Neural cell (in vitro differentiated cells): Measurements from ENCODE around the gene PIKFYVE. TPM values are rescaled to one million over a fixed set of nuclear protein-coding genes. Genes with fewer than 3 reads are reported as not detected.

Experiments used
- H2AFZ ChIP-seq: fragments of 200-600, 300-800 bp; sonication (generic), shearing (Covaris generic); 2 replicates; pipeline ENCODE4 v1.6.0; 2014; ENCODE audit warnings: low read depth, mild to moderate bottlenecking, antibody characterized with exemption, low read length, moderate library complexity
- H3F3A ChIP-seq: fragments of 200-600 bp; shearing (Covaris generic); 2 replicates; pipeline ENCODE4 v1.6.1; 2016; ENCODE audit warnings: mild to moderate bottlenecking, moderate library complexity, mixed read lengths, antibody characterized with exemption, low read length; ENCODE audit not compliant: insufficient read depth, poor library complexity, severe bottlenecking
- H3K27ac ChIP-seq: fragments of 200-600, 300-800 bp; sonication (generic), shearing (Covaris generic); 2 replicates; pipeline ENCODE4 v1.5.1; 2014; ENCODE audit warnings: mild to moderate bottlenecking, low read length, moderate library complexity
- H3K27me3 ChIP-seq: fragments of 300-800, 200-600 bp; sonication (generic), shearing (Covaris generic); 2 replicates; pipeline ENCODE4 v1.6.0; 2014; ENCODE audit warnings: mild to moderate bottlenecking, low read depth, low read length, moderate library complexity; ENCODE audit not compliant: insufficient read depth
- H3K36me3 ChIP-seq: fragments of 300-800, 200-600 bp; sonication (generic), shearing (Covaris generic); 2 replicates; pipeline ENCODE4 v1.5.1; 2014; ENCODE audit warnings: mild to moderate bottlenecking, antibody characterized with exemption, low read length, moderate library complexity; ENCODE audit not compliant: insufficient read depth
- H3K4me2 ChIP-seq: fragments of 300-800, 200-600 bp; sonication (generic), shearing (Covaris generic); 2 replicates; pipeline ENCODE4 v1.6.0; 2014; ENCODE audit warnings: mild to moderate bottlenecking, low read length
- H3K4me3 ChIP-seq: fragments of 300-800, 200-600 bp; sonication (generic), shearing (Covaris generic); 2 replicates; pipeline ENCODE4 v1.5.1; 2014; ENCODE audit warnings: mild to moderate bottlenecking, low read length, moderate library complexity
- H3K79me2 ChIP-seq: fragments of 200-600 bp; shearing (Covaris generic); replicated peaks from 2 replicates; pipeline ENCODE4 v1.6.0; 2014; ENCODE audit warnings: mild to moderate bottlenecking, low read length, moderate library complexity; ENCODE audit not compliant: insufficient read depth
- H3K9ac ChIP-seq: fragments of 300-800, 200-600 bp; sonication (generic), shearing (Covaris generic); 2 replicates; pipeline ENCODE4 v1.6.1; 2016; ENCODE audit warnings: mild to moderate bottlenecking, low read length, mixed read lengths
- H3K9me2 ChIP-seq: fragments of 200-600 bp; shearing (Covaris generic); 2 replicates; pipeline ENCODE4 v1.6.1; 2016; ENCODE audit warnings: mild to moderate bottlenecking, low read length, mixed read lengths; ENCODE audit not compliant: insufficient read depth
- H3K9me3 ChIP-seq: fragments of 200-600, 300-800 bp; sonication (generic), shearing (Covaris generic); 2 replicates; pipeline ENCODE4 v1.6.1; 2016; ENCODE audit warnings: mild to moderate bottlenecking, mixed run types, low read length, moderate library complexity, mixed read lengths
- H4K20me1 ChIP-seq: fragments of 200-600 bp; shearing (Covaris generic); 2 replicates; pipeline ENCODE4 v1.6.1; 2016; ENCODE audit warnings: mild to moderate bottlenecking, mixed run types; ENCODE audit not compliant: insufficient read depth
- CTCF ChIP-seq: fragments of 450-650 bp; IDR thresholded peaks from 2 replicates; pipeline ENCODE4 v1.5.1; 2014; ENCODE audit warnings: antibody characterized with exemption, mild to moderate bottlenecking, moderate library complexity; ENCODE audit not compliant: poor library complexity, severe bottlenecking
- EP300 ChIP-seq: fragments of 450-650 bp; conservative IDR thresholded peaks from 2 replicates; pipeline ENCODE4 v1.6.1; 2014; ENCODE audit warnings: antibody characterized with exemption, mild to moderate bottlenecking, moderate library complexity; ENCODE audit not compliant: poor library complexity, severe bottlenecking
- EZH2 ChIP-seq: fragments of 200-600, 300-800 bp; shearing (Covaris generic), sonication (generic); IDR thresholded peaks from 2 replicates; pipeline ENCODE4 v1.6.1; 2014; ENCODE audit warnings: antibody characterized with exemption, low read length, borderline replicate concordance, mild to moderate bottlenecking; ENCODE audit not compliant: insufficient read depth, poor library complexity, severe bottlenecking
- MXI1 ChIP-seq: fragments of 450-650 bp; conservative IDR thresholded peaks from 2 replicates; pipeline ENCODE4 v1.6.1; 2014; ENCODE audit warnings: antibody characterized with exemption, mild to moderate bottlenecking; ENCODE audit not compliant: poor library complexity, severe bottlenecking
- POLR2AphosphoS5 ChIP-seq: IDR thresholded peaks from 2 replicates; pipeline ENCODE4 v1.6.1; 2012
- RAD21 ChIP-seq: fragments of 450-650 bp; conservative IDR thresholded peaks from 2 replicates; pipeline ENCODE4 v1.6.1; 2014; ENCODE audit warnings: antibody characterized with exemption, mild to moderate bottlenecking, moderate library complexity
- REST ChIP-seq: IDR thresholded peaks from 2 replicates; pipeline ENCODE4 v1.6.1; 2012; ENCODE audit warnings: borderline replicate concordance
- SMC3 ChIP-seq: fragments of 450-650 bp; conservative IDR thresholded peaks from 2 replicates; pipeline ENCODE4 v1.6.1; 2014; ENCODE audit warnings: antibody characterized with exemption, mild to moderate bottlenecking, moderate library complexity; ENCODE audit not compliant: poor library complexity
- TAF1 ChIP-seq: IDR thresholded peaks from 2 replicates; pipeline ENCODE4 v1.6.1; 2012; ENCODE audit warnings: low read depth
- polyA plus RNA-seq: library from polyadenylated mRNA; depleted of rRNA; stranded (reverse); fragments of >200 nt; gene quantifications from 2 replicates; pipeline ENCODE4 v1.2.3, GENCODE V29; 2014

The PIKFYVE gene
- polyA plus RNA-seq, 1 donor from 2014 or later, result 27.1 TPM

- Histone ChIP-seq H3K4me3 (no peak overlapping the region), H3K4me2 (no peak overlapping the region), H3K36me3 (no peaks in the 10 kb centered on the region), H3K9me3 (no peaks in the 10 kb centered on the region), H3F3A (no peaks in the 10 kb centered on the region), H3K9ac (no peak overlapping the region), H2AFZ (no peak overlapping the region), H3K9me2 (no peaks in the 10 kb centered on the region), H3K27me3 (no peaks in the 10 kb centered on the region), H3K79me2 (no peaks in the 10 kb centered on the region), H3K27ac (no peak overlapping the region), H4K20me1 (no peaks in the 10 kb centered on the region)
- no peak for TF ChIP-seq REST
- no peak for TF ChIP-seq TAF1
- TF ChIP-seq EP300, result no peak
- no peak for TF ChIP-seq POLR2AphosphoS5
- TF ChIP-seq CTCF, result no peak
- TF ChIP-seq EZH2, result no peak
- TF ChIP-seq SMC3, result no peak
- no peak for TF ChIP-seq MXI1
- no peak for TF ChIP-seq RAD21
Observed at GRCh38 chr2:208326016-208326415, 60.0 kb downstream of the PIKFYVE start.

GRCh38 chr2:208329485-208329884 lies 63.4 kb downstream of the PIKFYVE start:
- no peaks in the 10 kb centered on the region for H3K36me3 ChIP-seq
- no peaks in the 10 kb centered on the region for H3K9me3 ChIP-seq
- H3K4me2 ChIP-seq, result no peak overlapping the region
- no peak for TF ChIP-seq EP300
- TF ChIP-seq RAD21, result no peak
- no peak for TF ChIP-seq MXI1
- TF ChIP-seq EZH2, result no peak
- TF ChIP-seq TAF1, result no peak
- no peak for TF ChIP-seq SMC3
- TF ChIP-seq REST, result no peak
- no peak for TF ChIP-seq POLR2AphosphoS5
- no peak for TF ChIP-seq CTCF
- no peak overlapping the region for H3K27ac ChIP-seq
- no peaks in the 10 kb centered on the region for H3K9me2 ChIP-seq
- H2AFZ ChIP-seq, result no peak overlapping the region
- H3F3A ChIP-seq, result no peaks in the 10 kb centered on the region
- no peaks in the 10 kb centered on the region for H4K20me1 ChIP-seq
- no peak overlapping the region for H3K9ac ChIP-seq
- no peaks in the 10 kb centered on the region for H3K79me2 ChIP-seq
- H3K27me3 ChIP-seq, result no peaks in the 10 kb centered on the region
- H3K4me3 ChIP-seq, result no peak overlapping the region
